Panc1 (cell line): ENCODE data around the gene NLRC4. TPM values are rescaled to one million over a fixed set of nuclear protein-coding genes. Genes with fewer than 3 reads are reported as not detected.
"Not testable (repeated sequence)": the region's sequence is repeated elsewhere in the genome, so short reads cannot be mapped to it uniquely, and the experiment has no call there.

ENCODE experiments used
- ATAC-seq: fragments of 200-7000 bp; cut with Tn5 transposase; 2 replicates; pipeline ENCODE4 v1.9.1; 2020; ENCODE audit warnings: mild to moderate bottlenecking, moderate library complexity
- BruUV-seq: library from RNA; stranded (reverse); fragments of 400-500 nt; replicated peaks from 2 replicates; lab custom pipeline; 2021; lab: Mats Ljungman, UMichigan
- CTCF ChIA-PET: fragments of 300-600 bp; sonication (Branson Sonifier 250); formaldehyde crosslinking; loops from one replicate; lab custom pipeline; 2022; ENCODE audit warnings: antibody characterized with exemption; lab: Charles Lee
- POLR2A ChIA-PET: fragments of 300-600 bp; sonication (Branson Sonifier 250); formaldehyde crosslinking; loops from one replicate; lab custom pipeline; 2022; ENCODE audit warnings: antibody characterized with exemption; lab: Charles Lee
- DNase-seq: peaks from one replicate; pipeline ENCODE4 v3.0.0-alpha.2; 2010; ENCODE audit warnings: low read depth, low spot score
- H3K27ac ChIP-seq: 2 replicates; pipeline ENCODE4 v1.5.1; 2011; ENCODE audit warnings: mild to moderate bottlenecking, low read length, inconsistent platforms
- H3K27me3 ChIP-seq: fragments of 200-500 bp; sonication (Bioruptor generic); 2 replicates; pipeline ENCODE4 v1.6.0; 2014; ENCODE audit warnings: low read length, inconsistent platforms; ENCODE audit not compliant: control insufficient read depth, insufficient read depth
- H3K36me3 ChIP-seq: fragments of 200-500 bp; sonication (Bioruptor generic); 2 replicates; pipeline ENCODE4 v1.5.1; 2014; ENCODE audit warnings: inconsistent platforms, mild to moderate bottlenecking, low read length, moderate library complexity; ENCODE audit not compliant: control insufficient read depth, insufficient read depth
- H3K4me1 ChIP-seq: 2 replicates; pipeline ENCODE4 v1.5.1; 2011; ENCODE audit warnings: inconsistent platforms, mild to moderate bottlenecking, low read length, moderate library complexity; ENCODE audit not compliant: control insufficient read depth, insufficient read depth
- H3K4me3 ChIP-seq, 2 experiments: 2 replicates each; pipeline ENCODE4 v1.5.1; 2011 to 2012; ENCODE audit warnings: low read depth in 2 of 2, low read length in 2 of 2, mild to moderate bottlenecking in 2 of 2, inconsistent platforms in 1 of 2, moderate library complexity in 1 of 2
- H3K9me3 ChIP-seq: fragments of 200-500 bp; sonication (Bioruptor generic); 2 replicates; pipeline ENCODE4 v1.5.1; 2014; ENCODE audit warnings: low read depth, mild to moderate bottlenecking, inconsistent platforms, low read length, moderate library complexity; ENCODE audit not compliant: control insufficient read depth, insufficient read depth
- CTCF ChIP-seq: fragments of 450-650 bp; IDR thresholded peaks from 2 replicates; pipeline ENCODE4 v1.5.1; 2017; ENCODE audit warnings: mild to moderate bottlenecking
- POLR2AphosphoS5 ChIP-seq: IDR thresholded peaks from 2 replicates; pipeline ENCODE4 v1.6.1; 2012; ENCODE audit warnings: mild to moderate bottlenecking, low read depth, low read length, moderate library complexity
- SIN3A ChIP-seq: IDR thresholded peaks from 2 replicates; pipeline ENCODE4 v1.6.1; 2012; ENCODE audit warnings: low read depth, mild to moderate bottlenecking, low read length, moderate library complexity, borderline replicate concordance; ENCODE audit not compliant: insufficient read depth
- TCF7L2 ChIP-seq: IDR thresholded peaks from 2 replicates; pipeline ENCODE4 v1.6.1; 2011; ENCODE audit warnings: mild to moderate bottlenecking, low read depth, low read length, inconsistent platforms
- in situ Hi-C: cut with HindIII; loops from 2 replicates; pipeline ENCODE4 v1.10.0; 2016; ENCODE audit warnings: low sequenced_read_pairs, low pct_unique_long_range_greater_than_20kb
- intact Hi-C: fragments of 100-400 bp; cut with micrococcal nuclease; formaldehyde crosslinking; loops from one replicate; pipeline ENCODE4 v1.10.0; 2022; ENCODE audit not compliant: unreplicated experiment
- total RNA-seq: library from RNA; stranded (reverse); gene quantifications from one replicate; pipeline ENCODE4 v1.2.1, GENCODE V29; 2021; ENCODE audit not compliant: unreplicated experiment
- TF ChIP-seq, protein P1 (sequence below), 2 experiments: IDR thresholded peaks; 2 replicates each; pipeline ENCODE4 v1.6.1; 2011 to 2012; ENCODE audit warnings: low read depth in 2 of 2, control low read depth in 1 of 2, low read length in 1 of 2, mild to moderate bottlenecking in 1 of 2, moderate library complexity in 1 of 2; ENCODE audit not compliant: insufficient read depth in 1 of 2

NLRC4 gene
- total RNA-seq, 1 experiment from 2014 or later: not detected

DNA sequence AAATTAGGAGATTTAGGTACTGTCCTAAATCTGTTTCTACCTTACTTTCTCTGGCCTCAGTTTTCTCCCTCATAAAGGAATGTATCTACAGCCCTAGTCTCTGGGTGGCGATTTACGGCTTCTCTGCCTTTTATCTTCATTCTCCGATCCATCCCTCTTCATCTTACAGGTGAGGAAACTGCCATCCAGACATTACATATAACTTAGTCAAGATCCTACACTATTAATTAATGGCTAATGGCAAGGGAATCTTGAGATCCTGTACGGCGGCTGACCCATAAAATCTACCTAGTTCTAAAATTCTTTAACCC lies 12.6 kb upstream of the NLRC4 start:
- Histone ChIP-seq H3K36me3 (no peaks in the 10 kb centered on the region; the same call in 1 of the 2 replicates), H3K4me1 (peaks cover 4% of the 10 kb centered on the region; the same call in 1 of the 2 replicates), H3K27me3 (no peaks in the 10 kb centered on the region), H3K9me3 (no peaks in the 10 kb centered on the region), H3K27ac (peak overlapping the region; percentile 93), H3K4me3 (peak overlapping the region; percentile 89 to 97)
- intact Hi-C loops: loop anchor here (10.0 kb wide), 1 partner anchor 823 kb away; no protein-coding TSS in a partner anchor
- in situ Hi-C loops: no loop called here
- ChIA-PET POLR2A (no interaction called here), CTCF (no interaction called here)
- TF ChIP-seq CTCF (no peak), SIN3A (no peak), POLR2AphosphoS5 (no peak), TCF7L2 (no peak)
- TF ChIP-seq, protein P1, sequence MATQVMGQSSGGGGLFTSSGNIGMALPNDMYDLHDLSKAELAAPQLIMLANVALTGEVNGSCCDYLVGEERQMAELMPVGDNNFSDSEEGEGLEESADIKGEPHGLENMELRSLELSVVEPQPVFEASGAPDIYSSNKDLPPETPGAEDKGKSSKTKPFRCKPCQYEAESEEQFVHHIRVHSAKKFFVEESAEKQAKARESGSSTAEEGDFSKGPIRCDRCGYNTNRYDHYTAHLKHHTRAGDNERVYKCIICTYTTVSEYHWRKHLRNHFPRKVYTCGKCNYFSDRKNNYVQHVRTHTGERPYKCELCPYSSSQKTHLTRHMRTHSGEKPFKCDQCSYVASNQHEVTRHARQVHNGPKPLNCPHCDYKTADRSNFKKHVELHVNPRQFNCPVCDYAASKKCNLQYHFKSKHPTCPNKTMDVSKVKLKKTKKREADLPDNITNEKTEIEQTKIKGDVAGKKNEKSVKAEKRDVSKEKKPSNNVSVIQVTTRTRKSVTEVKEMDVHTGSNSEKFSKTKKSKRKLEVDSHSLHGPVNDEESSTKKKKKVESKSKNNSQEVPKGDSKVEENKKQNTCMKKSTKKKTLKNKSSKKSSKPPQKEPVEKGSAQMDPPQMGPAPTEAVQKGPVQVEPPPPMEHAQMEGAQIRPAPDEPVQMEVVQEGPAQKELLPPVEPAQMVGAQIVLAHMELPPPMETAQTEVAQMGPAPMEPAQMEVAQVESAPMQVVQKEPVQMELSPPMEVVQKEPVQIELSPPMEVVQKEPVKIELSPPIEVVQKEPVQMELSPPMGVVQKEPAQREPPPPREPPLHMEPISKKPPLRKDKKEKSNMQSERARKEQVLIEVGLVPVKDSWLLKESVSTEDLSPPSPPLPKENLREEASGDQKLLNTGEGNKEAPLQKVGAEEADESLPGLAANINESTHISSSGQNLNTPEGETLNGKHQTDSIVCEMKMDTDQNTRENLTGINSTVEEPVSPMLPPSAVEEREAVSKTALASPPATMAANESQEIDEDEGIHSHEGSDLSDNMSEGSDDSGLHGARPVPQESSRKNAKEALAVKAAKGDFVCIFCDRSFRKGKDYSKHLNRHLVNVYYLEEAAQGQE (IDR thresholded peaks at IDR 0.05; ENCODE audit: insufficient read depth in 1 of 2, low read depth in 2 of 2, low read length in 1 of 2): no peak
- ATAC-seq: no peak
- TSS peak; percentile 97 for BruUV-seq
- no peak for DNase-seq

DNA sequence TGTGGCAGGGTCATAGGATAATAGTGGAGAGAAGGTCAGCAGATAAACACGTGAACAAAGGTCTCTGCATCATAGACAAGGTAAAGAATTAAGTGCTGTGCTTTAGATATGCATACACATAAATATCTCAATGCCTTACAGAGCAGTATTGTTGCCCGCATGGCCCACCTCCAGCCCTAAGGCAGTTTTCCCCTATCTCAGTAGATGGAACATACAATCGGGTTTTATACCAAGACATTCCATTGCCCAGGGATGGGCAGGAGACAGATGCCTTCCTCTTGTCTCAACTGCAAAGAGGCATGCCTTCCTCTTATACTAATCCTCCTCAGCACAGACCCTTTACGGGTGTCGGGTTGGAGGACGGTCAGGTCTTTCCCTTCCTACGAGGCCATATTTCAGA lies 11.1 kb upstream of the NLRC4 start:
- DNase-seq, H3K9me3 ChIP-seq, POLR2A ChIA-PET, H3K4me1 ChIP-seq, BruUV-seq, in situ Hi-C loops, H3K36me3 ChIP-seq, H3K27ac ChIP-seq, CTCF ChIA-PET, H3K4me3 ChIP-seq, ATAC-seq, H3K27me3 ChIP-seq: not testable (repeated sequence)
- intact Hi-C loops: loop anchor here (10.0 kb wide), 1 partner anchor 821 kb away; no protein-coding TSS in a partner anchor

- in situ Hi-C loops: no loop called here
- CTCF ChIA-PET: no interaction called here
- no peaks in the 10 kb centered on the region for H3K27me3 ChIP-seq
- TF ChIP-seq, protein P1 (IDR thresholded peaks at IDR 0.05; ENCODE audit: insufficient read depth in 1 of 2, low read depth in 2 of 2, low read length in 1 of 2): no peak
- TF ChIP-seq CTCF: no peak
- TF ChIP-seq TCF7L2: no peak
- no peak for TF ChIP-seq SIN3A
- TF ChIP-seq POLR2AphosphoS5: no peak
- intact Hi-C loops: loop anchor here (10.0 kb wide), 1 partner anchor 819 kb away; no protein-coding TSS in a partner anchor
- H3K9me3 ChIP-seq: no peaks in the 10 kb centered on the region
- DNase-seq (no peak), ATAC-seq (no peak)
- no peak overlapping the region for H3K27ac ChIP-seq
- no peaks in the 10 kb centered on the region; the same call in 1 of the 2 replicates for H3K36me3 ChIP-seq
- POLR2A ChIA-PET: interaction anchor here (0.6 kb wide), 1 partner anchor 9 kb away, joined by 3 read pairs; the partner anchor contains the start of gene NLRC4
- BruUV-seq: no TSS peak
- peaks cover 4% of the 10 kb centered on the region; the same call in 1 of the 2 replicates for H3K4me1 ChIP-seq
- no peak overlapping the region for H3K4me3 ChIP-seq
Measured at GRCh38 chr2:32274289-32274688, 9.6 kb upstream of the NLRC4 start.
